IMR-90 (cell line): ENCODE results near the gene CCR5AS.
"Not testable (repeated sequence)": the region's sequence is repeated elsewhere in the genome, so short reads cannot be mapped to it uniquely, and the experiment has no call there.

ENCODE experiments used
- ATAC-seq: fragments of 200-7000 bp; cut with Tn5 transposase; 2 replicates; pipeline ENCODE4 v1.9.1; 2020; ENCODE audit warnings: low read depth, mild to moderate bottlenecking, moderate library complexity
- BruUV-seq: library from RNA; stranded (reverse); fragments of 400-500 nt; replicated peaks from 2 replicates; lab custom pipeline; 2021; lab: Mats Ljungman, UMichigan
- CTCF ChIA-PET: fragments of 300-600 bp; formaldehyde crosslinking; extraction: SDS; loops from one replicate; lab custom pipeline; 2021; ENCODE audit warnings: antibody characterized with exemption; lab: Yijun Ruan, JAX
- POLR2A ChIA-PET: fragments of 300-600 bp; sonication (Branson Sonifier 250); formaldehyde crosslinking; loops from one replicate; lab custom pipeline; 2022; ENCODE audit warnings: antibody characterized with exemption; ENCODE audit not compliant: unreplicated experiment; lab: Charles Lee
- DNase-seq: peaks from one replicate; pipeline ENCODE4 v3.0.0; 2013
- H2AFZ ChIP-seq: replicated peaks from 2 replicates; pipeline ENCODE3; 2013; ENCODE audit warnings: low read length, mild to moderate bottlenecking; ENCODE audit not compliant: poor library complexity
- H2AK5ac ChIP-seq: 2 replicates; pipeline ENCODE4 v1.6.1; 2013; ENCODE audit warnings: low read depth, low read length, inconsistent platforms
- H2AK9ac ChIP-seq: replicated peaks from 2 replicates; pipeline ENCODE3; 2013; ENCODE audit warnings: mild to moderate bottlenecking, low read depth, low read length, moderate library complexity; ENCODE audit not compliant: poor library complexity
- H2BK120ac ChIP-seq: 2 replicates; pipeline ENCODE4 v1.6.1; 2013; ENCODE audit warnings: low read depth, low read length, inconsistent platforms
- H2BK15ac ChIP-seq: 3 replicates; pipeline ENCODE4 v1.6.1; 2013; ENCODE audit warnings: low read depth, low read length, inconsistent platforms
- H2BK20ac ChIP-seq: 2 replicates; pipeline ENCODE4 v1.6.1; 2013; ENCODE audit warnings: low read depth, mild to moderate bottlenecking, inconsistent platforms, low read length, moderate library complexity
- H2BK5ac ChIP-seq: 2 replicates; pipeline ENCODE4 v1.6.1; 2013; ENCODE audit warnings: mild to moderate bottlenecking, low read depth, low read length, inconsistent platforms; ENCODE audit not compliant: poor library complexity, severe bottlenecking
- H3K14ac ChIP-seq: replicated peaks from 2 replicates; pipeline ENCODE4 v1.6.1; 2013; ENCODE audit warnings: low read depth, low read length, inconsistent platforms
- H3K18ac ChIP-seq: 2 replicates; pipeline ENCODE4 v1.6.1; 2013; ENCODE audit warnings: low read depth, low read length, control low read depth
- H3K23ac ChIP-seq: 2 replicates; pipeline ENCODE4 v1.6.1; 2013; ENCODE audit warnings: low read depth, low read length, inconsistent platforms
- H3K27ac ChIP-seq: 2 replicates; pipeline ENCODE4 v1.5.1; 2013; ENCODE audit warnings: mild to moderate bottlenecking, control low read depth, low read length; ENCODE audit not compliant: insufficient read depth
- H3K27me3 ChIP-seq: 2 replicates; pipeline ENCODE4 v1.6.1; 2013; ENCODE audit warnings: low read length; ENCODE audit not compliant: control insufficient read depth, insufficient read depth
- H3K36me3 ChIP-seq: 2 replicates; pipeline ENCODE4 v1.6.1; 2013; ENCODE audit warnings: low read length, mixed read lengths; ENCODE audit not compliant: control insufficient read depth, insufficient read depth
- H3K4ac ChIP-seq: 2 replicates; pipeline ENCODE4 v1.6.1; 2013; ENCODE audit warnings: low read depth, low read length, inconsistent platforms
- H3K4me1 ChIP-seq: 2 replicates; pipeline ENCODE4 v1.6.1; 2013; ENCODE audit warnings: low read length, mixed read lengths; ENCODE audit not compliant: control insufficient read depth, insufficient read depth
- H3K4me2 ChIP-seq: 2 replicates; pipeline ENCODE4 v1.6.1; 2013; ENCODE audit warnings: low read depth, mild to moderate bottlenecking, control low read depth, low read length, moderate library complexity
- H3K4me3 ChIP-seq: 2 replicates; pipeline ENCODE4 v1.5.1; 2013; ENCODE audit warnings: low read depth, mild to moderate bottlenecking, control low read depth, low read length, moderate library complexity; ENCODE audit not compliant: insufficient read depth
- H3K56ac ChIP-seq: 2 replicates; pipeline ENCODE4 v1.6.1; 2013; ENCODE audit warnings: low read length, inconsistent platforms; ENCODE audit not compliant: insufficient read depth; ENCODE audit errors: extremely low read depth
- H3K79me1 ChIP-seq, 2 experiments: 2 replicates each; pipeline ENCODE4 v1.6.1; 2013; ENCODE audit warnings: low read length in 2 of 2, inconsistent platforms in 1 of 2, low read depth in 1 of 2
- H3K9ac ChIP-seq: 2 replicates; pipeline ENCODE4 v1.6.1; 2013; ENCODE audit warnings: low read depth, low read length, control low read depth
- H3K9me1 ChIP-seq: 2 replicates; pipeline ENCODE4 v1.6.1; 2013; ENCODE audit warnings: low read length, inconsistent platforms; ENCODE audit not compliant: insufficient read depth
- H3K9me3 ChIP-seq: 2 replicates; pipeline ENCODE4 v1.6.1; 2013; ENCODE audit warnings: low read length; ENCODE audit not compliant: control insufficient read depth, insufficient read depth
- H4K20me1 ChIP-seq: 2 replicates; pipeline ENCODE4 v1.6.1; 2013; ENCODE audit warnings: low read length, inconsistent platforms; ENCODE audit not compliant: insufficient read depth
- H4K5ac ChIP-seq: 2 replicates; pipeline ENCODE4 v1.6.1; 2013; ENCODE audit warnings: mild to moderate bottlenecking, low read depth, low read length, control low read depth
- H4K8ac ChIP-seq, 2 experiments: 2 replicates each; pipeline ENCODE4 v1.6.1; 2013; ENCODE audit warnings: low read depth in 2 of 2, low read length in 2 of 2, control low read depth in 1 of 2, inconsistent platforms in 1 of 2
- H4K91ac ChIP-seq: 2 replicates; pipeline ENCODE4 v1.6.1; 2013; ENCODE audit warnings: low read depth, low read length, inconsistent platforms; ENCODE audit not compliant: insufficient read depth
- CHD1 ChIP-seq: IDR thresholded peaks from 2 replicates; pipeline ENCODE4 v1.6.1; 2012; ENCODE audit warnings: low read depth, low read length, improper control_type of control experiment
- FOS ChIP-seq: fragments of 150-350 bp; IDR thresholded peaks from 2 replicates; pipeline ENCODE4 v1.6.1; 2016; ENCODE audit warnings: low read depth, low read length
- POLR2A ChIP-seq: IDR thresholded peaks from 2 replicates; pipeline ENCODE4 v1.6.1; 2012; ENCODE audit warnings: mild to moderate bottlenecking, low read depth, low read length
- RFX5 ChIP-seq: IDR thresholded peaks from 2 replicates; pipeline ENCODE4 v1.8.0; 2012; ENCODE audit warnings: low read depth, mild to moderate bottlenecking, low read length, moderate library complexity
- WGBS, 2 experiments: methylation state at CpG; one replicate each; pipeline versions ENCODE4 v1.1.5 to v1.1.7; 2013; ENCODE audit warnings: missing lambda C conversion rate in 2 of 2; ENCODE audit not compliant: insufficient read length in 1 of 2; ENCODE audit errors: extremely low coverage in 2 of 2; 5-methylcytosine and 5-hydroxymethylcytosine counted together
- dilution Hi-C: fragments of 300-500 bp; cut with HindIII; formaldehyde crosslinking; loops from one replicate; pipeline ENCODE4 v1.14.3; 2018; ENCODE audit warnings: low sequenced_read_pairs; ENCODE audit not compliant: unreplicated experiment
- in situ Hi-C: fragments of 300-500 bp; cut with MboI; formaldehyde crosslinking; loops from 3 replicates; pipeline ENCODE4 v1.14.3; 2019; ENCODE audit warnings: low sequenced_read_pairs, inconsistent platforms, mixed read lengths
- intact Hi-C: fragments of 100-400 bp; cut with micrococcal nuclease; formaldehyde crosslinking; loops from 2 replicates; pipeline ENCODE4 v1.10.0; 2022
- TF ChIP-seq, protein P1 (sequence below): fragments of 150-350 bp; IDR thresholded peaks from 2 replicates; pipeline ENCODE4 v1.6.1; 2016; ENCODE audit warnings: low read depth, mild to moderate bottlenecking, low read length, moderate library complexity, borderline replicate concordance
- TF ChIP-seq, protein P2 (sequence below): conservative IDR thresholded peaks from 2 replicates; pipeline ENCODE4 v1.5.1; 2012; ENCODE audit warnings: mild to moderate bottlenecking, low read depth, low read length, improper control_type of control experiment

Gene CCR5AS

DNA sequence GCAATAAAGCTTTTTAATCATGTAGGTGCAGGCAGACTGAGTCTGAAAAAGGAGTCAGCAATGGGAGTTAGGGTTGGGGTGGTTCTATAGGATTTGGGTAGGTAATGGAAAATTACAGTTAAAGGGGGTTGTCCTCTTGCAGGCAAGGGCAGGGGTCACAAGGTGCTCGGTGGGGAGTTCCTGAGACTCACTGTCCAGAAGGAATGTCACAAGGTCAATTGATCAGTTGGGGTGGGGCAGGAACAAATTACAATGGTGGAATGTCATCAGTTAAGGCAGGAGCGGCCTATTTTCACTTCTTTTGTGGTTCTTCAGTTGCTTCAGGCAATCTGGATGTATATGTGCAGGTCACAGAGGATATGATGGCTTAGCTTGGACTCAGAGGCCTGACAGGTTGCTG, 13.9 kb downstream of the CCR5AS start:
- no peaks in the 10 kb centered on the region for H3K9me1 ChIP-seq
- no peak overlapping the region for H4K8ac ChIP-seq
- ChIA-PET POLR2A (no interaction called here), CTCF (no interaction called here)
- no peak overlapping the region for H3K4me2 ChIP-seq
- no peaks in the 10 kb centered on the region for H3K79me1 ChIP-seq
- no peak for TF ChIP-seq CHD1
- no peak for TF ChIP-seq RFX5
- no peak for TF ChIP-seq FOS
- TF ChIP-seq, protein P1, sequence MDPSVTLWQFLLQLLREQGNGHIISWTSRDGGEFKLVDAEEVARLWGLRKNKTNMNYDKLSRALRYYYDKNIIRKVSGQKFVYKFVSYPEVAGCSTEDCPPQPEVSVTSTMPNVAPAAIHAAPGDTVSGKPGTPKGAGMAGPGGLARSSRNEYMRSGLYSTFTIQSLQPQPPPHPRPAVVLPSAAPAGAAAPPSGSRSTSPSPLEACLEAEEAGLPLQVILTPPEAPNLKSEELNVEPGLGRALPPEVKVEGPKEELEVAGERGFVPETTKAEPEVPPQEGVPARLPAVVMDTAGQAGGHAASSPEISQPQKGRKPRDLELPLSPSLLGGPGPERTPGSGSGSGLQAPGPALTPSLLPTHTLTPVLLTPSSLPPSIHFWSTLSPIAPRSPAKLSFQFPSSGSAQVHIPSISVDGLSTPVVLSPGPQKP: no peak
- TF ChIP-seq, protein P2, sequence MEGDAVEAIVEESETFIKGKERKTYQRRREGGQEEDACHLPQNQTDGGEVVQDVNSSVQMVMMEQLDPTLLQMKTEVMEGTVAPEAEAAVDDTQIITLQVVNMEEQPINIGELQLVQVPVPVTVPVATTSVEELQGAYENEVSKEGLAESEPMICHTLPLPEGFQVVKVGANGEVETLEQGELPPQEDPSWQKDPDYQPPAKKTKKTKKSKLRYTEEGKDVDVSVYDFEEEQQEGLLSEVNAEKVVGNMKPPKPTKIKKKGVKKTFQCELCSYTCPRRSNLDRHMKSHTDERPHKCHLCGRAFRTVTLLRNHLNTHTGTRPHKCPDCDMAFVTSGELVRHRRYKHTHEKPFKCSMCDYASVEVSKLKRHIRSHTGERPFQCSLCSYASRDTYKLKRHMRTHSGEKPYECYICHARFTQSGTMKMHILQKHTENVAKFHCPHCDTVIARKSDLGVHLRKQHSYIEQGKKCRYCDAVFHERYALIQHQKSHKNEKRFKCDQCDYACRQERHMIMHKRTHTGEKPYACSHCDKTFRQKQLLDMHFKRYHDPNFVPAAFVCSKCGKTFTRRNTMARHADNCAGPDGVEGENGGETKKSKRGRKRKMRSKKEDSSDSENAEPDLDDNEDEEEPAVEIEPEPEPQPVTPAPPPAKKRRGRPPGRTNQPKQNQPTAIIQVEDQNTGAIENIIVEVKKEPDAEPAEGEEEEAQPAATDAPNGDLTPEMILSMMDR: no peak
- no peak for TF ChIP-seq POLR2A
- no peak overlapping the region for H2AK5ac ChIP-seq
- no peak overlapping the region for H3K4ac ChIP-seq
- H3K9ac ChIP-seq: no peak overlapping the region
- intact Hi-C loops: no loop called here
- peaks cover 11% of the 10 kb centered on the region for H3K27me3 ChIP-seq
- H4K5ac ChIP-seq: no peak overlapping the region
- H3K9me3 ChIP-seq: peaks cover 2% of the 10 kb centered on the region; the same call in 1 of the 2 replicates
- no peak overlapping the region for H3K14ac ChIP-seq
- H3K36me3 ChIP-seq: no peaks in the 10 kb centered on the region
- no peak overlapping the region for H2BK15ac ChIP-seq
- H3K18ac ChIP-seq: no peak overlapping the region
- no peak overlapping the region for H2AK9ac ChIP-seq
- no peak overlapping the region for H3K4me3 ChIP-seq
- H2BK20ac ChIP-seq: no peak overlapping the region
- no peak overlapping the region for H2AFZ ChIP-seq
- 33% methylated on average over 1 of the region's 2 CpGs; no CpG with 5 or more reads in 1 of the 2 experiments for WGBS, 2 experiments
- dilution Hi-C loops: no loop called here
- no peaks in the 10 kb centered on the region for H4K20me1 ChIP-seq
- ATAC-seq (no peak), DNase-seq (no peak)
- no peak overlapping the region for H3K27ac ChIP-seq
- H3K23ac ChIP-seq: no peak overlapping the region; the same call in 1 of the 2 replicates
- no peak overlapping the region for H3K56ac ChIP-seq
- BruUV-seq: no TSS peak
- H3K4me1 ChIP-seq: peaks cover 4% of the 10 kb centered on the region
- in situ Hi-C loops: no loop called here
- H4K91ac ChIP-seq: no peak overlapping the region
- no peak overlapping the region for H2BK5ac ChIP-seq
- no peak overlapping the region for H2BK120ac ChIP-seq

DNA sequence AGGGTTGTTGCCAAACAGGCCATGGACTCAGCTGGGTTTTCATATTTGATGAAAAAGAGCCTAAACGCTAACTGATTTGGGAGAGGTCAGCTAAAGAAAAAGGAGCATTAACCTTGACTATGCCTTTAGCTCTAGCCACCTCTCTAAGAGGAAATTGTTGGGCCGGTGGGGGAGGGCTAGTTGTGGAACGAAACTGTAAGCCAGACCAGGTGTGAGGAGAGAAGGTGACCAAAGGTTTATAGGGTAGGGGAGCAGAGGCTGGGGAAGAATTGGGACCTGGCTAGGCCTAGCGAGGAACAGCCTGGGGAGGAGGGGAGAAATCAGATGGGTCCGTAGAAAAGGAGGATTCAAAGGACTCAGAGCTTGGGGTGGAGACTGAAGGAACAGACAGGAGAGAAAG, 15.3 kb downstream of the CCR5AS start:
- H3K9me3 ChIP-seq, H3K4me2 ChIP-seq, H3K18ac ChIP-seq, H3K23ac ChIP-seq, H2BK5ac ChIP-seq, H2BK20ac ChIP-seq, H3K27ac ChIP-seq, H3K9me1 ChIP-seq, DNase-seq, ATAC-seq, H3K9ac ChIP-seq, H3K4ac ChIP-seq, H2AFZ ChIP-seq, POLR2A ChIA-PET, H3K79me1 ChIP-seq, H3K14ac ChIP-seq, dilution Hi-C loops, H3K36me3 ChIP-seq, intact Hi-C loops, H2BK15ac ChIP-seq, H3K4me3 ChIP-seq, in situ Hi-C loops, H2AK9ac ChIP-seq, H4K91ac ChIP-seq, H3K4me1 ChIP-seq, H4K5ac ChIP-seq, H2AK5ac ChIP-seq, CTCF ChIA-PET, BruUV-seq, H2BK120ac ChIP-seq, H4K8ac ChIP-seq, H3K56ac ChIP-seq, H4K20me1 ChIP-seq: not testable (repeated sequence)
- WGBS, 2 experiments: 85% methylated on average over 4 of the region's 5 CpGs; no CpG with 5 or more reads in 1 of the 2 experiments
- peaks cover 11% of the 10 kb centered on the region for H3K27me3 ChIP-seq
